Endothelial cell (in vitro differentiated cells): ENCODE data around the gene PPP6R2. TPM values are rescaled to one million over a fixed set of nuclear protein-coding genes. Genes with fewer than 3 reads are reported as not detected.
A peak's percentile ranks its signal among the peaks of the same experiment; 100 is the strongest.

Source experiments
- DNase-seq: peaks from one replicate; pipeline ENCODE4 v3.0.0; 2021; ENCODE audit warnings: low spot score
- H3K27ac Mint-ChIP-seq: one replicate; pipeline ENCODE4 v1.8.0; 2021; ENCODE audit warnings: mixed read lengths, inconsistent platforms; ENCODE audit not compliant: unreplicated experiment
- H3K27me3 Mint-ChIP-seq: one replicate; pipeline ENCODE4 v1.8.0; 2021; ENCODE audit warnings: mild to moderate bottlenecking, moderate library complexity, mixed read lengths, inconsistent platforms; ENCODE audit not compliant: unreplicated experiment
- H3K36me3 Mint-ChIP-seq: one replicate; pipeline ENCODE4 v1.8.0; 2021; ENCODE audit warnings: mild to moderate bottlenecking, low read depth, mixed read lengths, inconsistent platforms; ENCODE audit not compliant: unreplicated experiment
- H3K4me1 Mint-ChIP-seq: one replicate; pipeline ENCODE4 v1.8.0; 2021; ENCODE audit warnings: mild to moderate bottlenecking, mixed read lengths, inconsistent platforms; ENCODE audit not compliant: unreplicated experiment
- H3K4me3 Mint-ChIP-seq: one replicate; pipeline ENCODE4 v1.8.0; 2021; ENCODE audit warnings: mild to moderate bottlenecking, mixed read lengths, inconsistent platforms; ENCODE audit not compliant: unreplicated experiment
- H3K9me3 Mint-ChIP-seq: one replicate; pipeline ENCODE4 v1.8.0; 2021; ENCODE audit warnings: mixed read lengths, inconsistent platforms; ENCODE audit not compliant: unreplicated experiment
- total RNA-seq: library from RNA; stranded (reverse); fragmentation: NEBNext Ultra II Directional; extraction: Animal tissue kit (Norgen Biotek cat#: 25700); gene quantifications from one replicate; pipeline ENCODE4 v1.2.1, GENCODE V29; 2021; ENCODE audit not compliant: unreplicated experiment
- TF ChIP-seq, protein P1 (sequence below): fragments of 200-600 bp; sonication (generic); IDR thresholded peaks from one replicate; pipeline ENCODE4 v1.5.0; 2021; ENCODE audit warnings: antibody characterized with exemption; ENCODE audit not compliant: unreplicated experiment

PPP6R2 gene
- total RNA-seq, 1 donor from 2014 or later, result 50.9 TPM

DNA sequence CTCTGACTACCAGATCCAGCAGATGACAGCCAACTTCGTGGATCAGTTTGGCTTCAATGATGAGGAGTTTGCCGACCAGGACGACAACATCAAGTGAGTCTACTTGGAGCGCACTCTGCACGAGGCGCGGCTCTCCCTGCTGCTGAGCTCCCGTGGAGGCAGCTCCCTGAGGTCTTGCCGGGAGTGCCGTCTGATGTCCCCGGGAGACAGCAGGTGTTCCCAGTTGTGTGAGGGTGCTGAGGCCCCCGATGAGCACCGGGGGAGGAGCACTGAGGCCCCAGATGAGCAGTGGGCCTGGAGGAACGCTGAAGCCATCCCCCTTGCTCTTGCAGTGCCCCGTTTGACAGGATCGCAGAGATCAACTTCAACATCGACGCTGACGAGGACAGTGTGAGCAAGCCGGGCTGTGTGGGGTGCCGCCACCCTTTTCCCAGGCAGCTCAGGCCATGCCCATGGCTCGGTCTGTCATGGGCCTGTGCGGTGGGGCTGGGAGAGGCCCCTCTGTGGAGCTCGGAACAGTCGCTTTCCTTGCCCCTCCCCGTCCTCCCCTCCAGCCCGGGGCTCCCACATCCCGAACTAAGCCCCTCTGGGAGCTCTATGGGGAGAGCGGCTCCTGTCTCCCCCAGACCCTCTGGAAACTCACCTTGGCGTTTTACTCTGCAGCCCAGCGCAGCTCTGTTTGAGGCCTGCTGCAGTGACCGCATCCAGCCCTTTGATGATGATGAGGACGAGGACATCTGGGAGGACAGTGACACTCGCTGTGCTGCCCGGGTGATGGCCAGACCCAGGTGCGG, 94.6 kb downstream of the PPP6R2 start:
- peaks cover 5% of the 10 kb centered on the region for H3K27me3 Mint-ChIP-seq
- TF ChIP-seq, protein P1, sequence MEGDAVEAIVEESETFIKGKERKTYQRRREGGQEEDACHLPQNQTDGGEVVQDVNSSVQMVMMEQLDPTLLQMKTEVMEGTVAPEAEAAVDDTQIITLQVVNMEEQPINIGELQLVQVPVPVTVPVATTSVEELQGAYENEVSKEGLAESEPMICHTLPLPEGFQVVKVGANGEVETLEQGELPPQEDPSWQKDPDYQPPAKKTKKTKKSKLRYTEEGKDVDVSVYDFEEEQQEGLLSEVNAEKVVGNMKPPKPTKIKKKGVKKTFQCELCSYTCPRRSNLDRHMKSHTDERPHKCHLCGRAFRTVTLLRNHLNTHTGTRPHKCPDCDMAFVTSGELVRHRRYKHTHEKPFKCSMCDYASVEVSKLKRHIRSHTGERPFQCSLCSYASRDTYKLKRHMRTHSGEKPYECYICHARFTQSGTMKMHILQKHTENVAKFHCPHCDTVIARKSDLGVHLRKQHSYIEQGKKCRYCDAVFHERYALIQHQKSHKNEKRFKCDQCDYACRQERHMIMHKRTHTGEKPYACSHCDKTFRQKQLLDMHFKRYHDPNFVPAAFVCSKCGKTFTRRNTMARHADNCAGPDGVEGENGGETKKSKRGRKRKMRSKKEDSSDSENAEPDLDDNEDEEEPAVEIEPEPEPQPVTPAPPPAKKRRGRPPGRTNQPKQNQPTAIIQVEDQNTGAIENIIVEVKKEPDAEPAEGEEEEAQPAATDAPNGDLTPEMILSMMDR, result no peak
- peak overlapping the region; percentile 37 for H3K4me3 Mint-ChIP-seq
- no peaks in the 10 kb centered on the region for H3K4me1 Mint-ChIP-seq
- H3K9me3 Mint-ChIP-seq, result no peaks in the 10 kb centered on the region
- no peak for DNase-seq
- H3K36me3 Mint-ChIP-seq, result peaks cover 13% of the 10 kb centered on the region
- no peak overlapping the region for H3K27ac Mint-ChIP-seq

DNA sequence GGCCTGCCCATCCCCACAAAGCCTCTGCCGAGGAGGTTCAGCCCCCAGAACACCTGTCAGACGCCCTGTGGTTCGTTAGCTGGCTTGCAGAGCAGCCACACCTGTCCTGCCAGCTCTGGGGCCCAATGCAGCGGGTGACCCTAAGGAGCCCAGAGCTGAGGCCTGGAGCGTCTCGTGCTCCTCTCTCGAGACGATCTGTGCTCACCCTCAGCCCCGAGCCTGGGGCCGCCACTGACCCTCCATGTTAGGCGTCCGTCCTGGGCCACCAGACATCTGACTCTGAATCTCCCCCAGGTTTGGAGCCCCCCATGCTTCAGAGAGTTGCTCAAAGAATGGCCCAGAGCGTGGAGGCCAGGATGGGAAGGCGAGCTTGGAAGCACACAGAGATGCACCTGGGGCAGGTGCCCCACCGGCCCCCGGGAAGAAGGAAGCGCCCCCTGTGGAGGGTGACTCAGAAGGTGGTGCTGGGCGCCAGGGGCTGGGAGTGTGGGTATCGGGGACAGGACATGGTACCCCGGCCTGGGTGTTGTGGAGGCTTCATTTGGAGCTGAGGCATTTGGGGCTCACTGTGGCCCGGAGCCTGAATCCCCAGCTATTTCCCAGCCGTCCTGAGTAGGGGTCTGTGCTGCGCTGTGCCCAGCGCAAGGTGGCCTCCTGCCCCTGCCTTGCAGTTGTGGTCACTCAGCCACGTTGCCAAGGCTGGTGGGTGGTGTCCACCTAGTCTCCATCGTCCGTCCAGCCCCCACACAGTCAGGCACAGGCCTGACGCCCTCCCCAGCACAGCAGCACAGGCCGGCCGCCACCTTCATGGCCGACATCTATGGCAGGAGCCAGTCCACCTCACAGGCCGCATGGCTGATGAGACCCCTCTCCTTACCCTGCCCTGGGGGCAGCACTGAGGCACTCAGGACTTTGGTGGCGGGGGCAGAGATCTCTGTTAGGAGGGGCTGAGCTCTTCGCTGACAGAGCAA, 95.5 kb downstream of the PPP6R2 start:
- Mint-ChIP-seq H3K36me3 (peaks cover 13% of the 10 kb centered on the region), H3K4me3 (no peak overlapping the region), H3K4me1 (no peaks in the 10 kb centered on the region), H3K27ac (no peak overlapping the region), H3K9me3 (no peaks in the 10 kb centered on the region), H3K27me3 (peaks cover 7% of the 10 kb centered on the region)
- TF ChIP-seq, protein P1, result no peak
- no peak for DNase-seq

DNA sequence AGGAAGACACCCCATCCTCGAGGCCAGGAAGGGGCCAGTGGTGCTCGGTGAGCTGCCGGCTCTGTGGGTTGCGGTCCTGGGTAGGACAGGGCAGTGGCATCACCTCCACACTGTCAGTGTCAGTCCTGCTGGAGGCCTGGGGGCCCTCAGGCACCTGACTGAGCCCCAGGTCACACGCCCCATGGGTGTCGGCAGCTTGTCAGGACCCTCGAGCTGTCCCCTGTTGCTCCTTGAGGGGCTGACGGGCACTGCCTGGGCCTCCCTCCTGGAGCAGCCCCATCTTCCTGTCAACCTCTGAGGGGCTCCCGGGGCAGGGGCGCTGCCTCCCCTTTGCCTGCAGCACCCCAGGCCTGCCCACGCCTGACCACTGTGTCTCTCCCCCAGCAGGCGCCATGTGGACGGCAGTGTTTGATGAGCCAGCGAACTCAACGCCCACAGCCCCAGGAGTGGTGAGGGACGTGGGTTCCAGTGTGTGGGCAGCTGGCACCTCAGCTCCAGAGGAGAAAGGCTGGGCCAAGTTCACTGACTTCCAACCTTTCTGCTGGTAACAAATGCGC, 96.3 kb downstream of the PPP6R2 start:
- no peak overlapping the region for H3K4me3 Mint-ChIP-seq
- DNase-seq, result no peak
- H3K9me3 Mint-ChIP-seq, result no peaks in the 10 kb centered on the region
- peaks cover 13% of the 10 kb centered on the region for H3K36me3 Mint-ChIP-seq
- no peak overlapping the region for H3K27ac Mint-ChIP-seq
- H3K4me1 Mint-ChIP-seq, result no peaks in the 10 kb centered on the region
- peaks cover 7% of the 10 kb centered on the region for H3K27me3 Mint-ChIP-seq
- TF ChIP-seq, protein P1, result no peak

DNA sequence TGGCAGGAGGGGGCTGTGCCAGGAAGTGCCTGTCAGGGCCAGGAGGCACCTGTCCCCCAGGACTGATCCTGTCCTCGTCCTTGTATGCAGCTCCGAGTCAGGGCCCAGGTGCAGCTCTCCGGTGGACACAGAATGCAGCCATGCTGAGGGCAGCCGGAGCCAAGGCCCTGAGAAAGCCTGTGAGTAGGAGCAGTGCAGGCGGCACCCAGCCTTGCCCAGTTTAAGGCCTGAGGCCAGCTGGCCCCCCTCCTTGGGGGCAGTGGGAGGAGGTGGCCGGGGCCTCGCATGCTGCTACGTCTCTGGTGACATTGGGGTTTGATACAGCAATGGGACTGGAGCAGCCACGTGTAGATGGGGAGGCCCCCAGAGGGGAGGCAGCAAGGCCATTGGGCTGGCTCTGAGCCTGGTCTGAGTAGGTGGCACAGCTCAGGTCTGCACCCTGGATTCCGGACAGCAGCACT, 96.8 kb downstream of the PPP6R2 start:
- TF ChIP-seq, protein P1, result no peak
- peaks cover 11% of the 10 kb centered on the region for H3K36me3 Mint-ChIP-seq
- no peaks in the 10 kb centered on the region for H3K9me3 Mint-ChIP-seq
- no peak overlapping the region for H3K4me3 Mint-ChIP-seq
- peaks cover 9% of the 10 kb centered on the region for H3K27me3 Mint-ChIP-seq
- no peaks in the 10 kb centered on the region for H3K4me1 Mint-ChIP-seq
- DNase-seq, result no peak
- no peak overlapping the region for H3K27ac Mint-ChIP-seq
